A673 (cell line): ENCODE measurements around the gene ACACA. TPM values are rescaled to one million over a fixed set of nuclear protein-coding genes. Genes with fewer than 3 reads are reported as not detected.

Source experiments
- BruUV-seq: library from RNA; stranded (reverse); fragments of 400-500 nt; replicated peaks from 2 replicates; lab custom pipeline; 2021; lab: Mats Ljungman, UMichigan
- CTCF ChIA-PET: fragments of 300-600 bp; sonication (Branson Sonifier 250); formaldehyde crosslinking; loops from one replicate; lab custom pipeline; 2022; ENCODE audit warnings: antibody characterized with exemption; lab: Charles Lee
- POLR2A ChIA-PET: fragments of 300-600 bp; sonication (Branson Sonifier 250); formaldehyde crosslinking; loops from one replicate; lab custom pipeline; 2022; ENCODE audit warnings: antibody characterized with exemption; ENCODE audit not compliant: low non-redundant PET; lab: Charles Lee
- DNase-seq: peaks from one replicate; pipeline ENCODE4 v3.0.0-alpha.2; 2015; ENCODE audit warnings: low spot score
- H3K27ac ChIP-seq: fragments of 200-600 bp; sonication (generic); 2 replicates; pipeline ENCODE4 v1.5.1; 2016; ENCODE audit warnings: mixed run types, low read depth, mild to moderate bottlenecking, mixed read lengths, antibody characterized with exemption, low read length; ENCODE audit not compliant: poor library complexity, severe bottlenecking
- H3K27me3 ChIP-seq: fragments of 200-600 bp; sonication (generic); replicated peaks from 2 replicates; pipeline ENCODE4 v1.6.1; 2017; ENCODE audit warnings: mixed run types, low read depth, mild to moderate bottlenecking, mixed read lengths, antibody characterized with exemption, low read length; ENCODE audit not compliant: insufficient read depth, poor library complexity
- H3K36me3 ChIP-seq: fragments of 200-600 bp; sonication (generic); 2 replicates; pipeline ENCODE4 v1.6.1; 2016; ENCODE audit warnings: mixed run types, mild to moderate bottlenecking, mixed read lengths, antibody characterized with exemption, low read length; ENCODE audit not compliant: insufficient read depth, poor library complexity, severe bottlenecking
- H3K4me1 ChIP-seq: fragments of 200-600 bp; sonication (generic); 2 replicates; pipeline ENCODE4 v1.6.1; 2017; ENCODE audit warnings: mixed run types, mild to moderate bottlenecking, mixed read lengths, antibody characterized with exemption, low read length; ENCODE audit not compliant: insufficient read depth, poor library complexity, severe bottlenecking
- H3K4me3 ChIP-seq: fragments of 200-600 bp; sonication (generic); 2 replicates; pipeline ENCODE4 v1.5.1; 2016; ENCODE audit warnings: low read depth, mixed run types, mild to moderate bottlenecking, mixed read lengths, low read length; ENCODE audit not compliant: poor library complexity, severe bottlenecking
- H3K9me3 ChIP-seq: fragments of 200-600 bp; sonication (generic); 2 replicates; pipeline ENCODE4 v1.6.1; 2016; ENCODE audit warnings: mixed run types, low read depth, mild to moderate bottlenecking, mixed read lengths, antibody characterized with exemption, low read length; ENCODE audit not compliant: poor library complexity, severe bottlenecking
- EZH2 ChIP-seq: fragments of 200-600 bp; sonication (generic); IDR thresholded peaks from 2 replicates; pipeline ENCODE4 v1.6.1; 2017; ENCODE audit warnings: borderline replicate concordance, low read depth, mild to moderate bottlenecking, mixed read lengths, antibody characterized with exemption, low read length; ENCODE audit not compliant: poor library complexity, severe bottlenecking
- intact Hi-C: fragments of 100-400 bp; cut with micrococcal nuclease; formaldehyde crosslinking; loops from one replicate; pipeline ENCODE4 v1.10.0; 2022; ENCODE audit not compliant: unreplicated experiment
- total RNA-seq: library from RNA; stranded (reverse); gene quantifications from 2 replicates; pipeline ENCODE4 v1.2.3, GENCODE V29; 2021
- TF ChIP-seq, protein P1 (sequence below): fragments of 300-800, 200-600 bp; sonication (generic); conservative IDR thresholded peaks from 2 replicates; pipeline ENCODE4 v1.5.1; 2017; ENCODE audit warnings: low read depth, mild to moderate bottlenecking, antibody characterized with exemption, low read length, moderate library complexity, mixed read lengths

Gene ACACA
- total RNA-seq, 1 experiment from 2014 or later, result 68.3 TPM

DNA sequence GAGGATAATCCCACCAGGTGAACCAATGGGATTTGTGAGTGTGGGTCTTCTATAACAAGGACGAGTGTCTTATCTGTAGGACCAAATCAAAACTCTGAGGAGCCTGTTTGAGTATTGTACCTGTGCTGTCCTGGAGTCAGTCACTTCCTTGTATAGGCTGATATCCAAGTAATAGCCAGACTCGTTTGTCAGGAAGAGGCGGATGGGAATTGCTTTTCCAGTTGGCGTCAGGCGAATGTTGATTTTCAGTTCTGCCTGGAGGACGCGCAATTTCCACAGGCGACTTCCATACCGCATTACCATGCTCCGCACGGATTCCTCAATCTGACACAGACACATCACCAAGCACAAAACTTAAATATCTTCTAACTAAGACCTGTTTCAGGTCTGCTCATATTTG, 218.5 kb downstream of the ACACA start:
- TF ChIP-seq EZH2, result no peak
- TF ChIP-seq, protein P1, sequence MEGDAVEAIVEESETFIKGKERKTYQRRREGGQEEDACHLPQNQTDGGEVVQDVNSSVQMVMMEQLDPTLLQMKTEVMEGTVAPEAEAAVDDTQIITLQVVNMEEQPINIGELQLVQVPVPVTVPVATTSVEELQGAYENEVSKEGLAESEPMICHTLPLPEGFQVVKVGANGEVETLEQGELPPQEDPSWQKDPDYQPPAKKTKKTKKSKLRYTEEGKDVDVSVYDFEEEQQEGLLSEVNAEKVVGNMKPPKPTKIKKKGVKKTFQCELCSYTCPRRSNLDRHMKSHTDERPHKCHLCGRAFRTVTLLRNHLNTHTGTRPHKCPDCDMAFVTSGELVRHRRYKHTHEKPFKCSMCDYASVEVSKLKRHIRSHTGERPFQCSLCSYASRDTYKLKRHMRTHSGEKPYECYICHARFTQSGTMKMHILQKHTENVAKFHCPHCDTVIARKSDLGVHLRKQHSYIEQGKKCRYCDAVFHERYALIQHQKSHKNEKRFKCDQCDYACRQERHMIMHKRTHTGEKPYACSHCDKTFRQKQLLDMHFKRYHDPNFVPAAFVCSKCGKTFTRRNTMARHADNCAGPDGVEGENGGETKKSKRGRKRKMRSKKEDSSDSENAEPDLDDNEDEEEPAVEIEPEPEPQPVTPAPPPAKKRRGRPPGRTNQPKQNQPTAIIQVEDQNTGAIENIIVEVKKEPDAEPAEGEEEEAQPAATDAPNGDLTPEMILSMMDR, result no peak
- BruUV-seq, result no TSS peak

DNA sequence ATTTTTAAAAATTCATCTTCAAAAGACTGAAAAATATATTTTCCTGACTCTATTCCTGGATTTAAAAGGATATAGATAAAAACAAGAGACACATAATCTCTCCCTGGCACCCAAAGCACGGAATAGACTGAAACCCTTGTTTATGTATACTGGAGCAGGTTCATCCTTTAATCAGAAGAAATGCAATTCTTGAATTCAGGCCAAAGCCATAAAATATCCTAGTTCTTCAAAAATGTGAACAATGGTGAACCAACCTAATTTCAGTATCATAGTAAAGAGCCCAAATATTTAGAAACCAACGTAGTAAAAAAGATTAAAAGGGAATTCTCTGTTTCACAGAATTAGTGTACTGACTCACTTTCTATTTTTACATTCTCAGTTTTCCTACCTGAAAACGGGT, 219.4 kb downstream of the ACACA start:
- ChIA-PET CTCF (interaction anchor here (0.7 kb wide), 1 partner anchor 186 kb away, joined by 4 read pairs; no protein-coding TSS in a partner anchor), POLR2A (no interaction called here)
- no peaks in the 10 kb centered on the region for H3K27me3 ChIP-seq
- DNase-seq, result no peak
- TF ChIP-seq, protein P1, result no peak
- no peak for TF ChIP-seq EZH2
- no peaks in the 10 kb centered on the region for H3K9me3 ChIP-seq
- no peak overlapping the region for H3K4me3 ChIP-seq
- no TSS peak for BruUV-seq
- H3K27ac ChIP-seq, result no peak overlapping the region
- intact Hi-C loops, result no loop called here
- no peaks in the 10 kb centered on the region for H3K4me1 ChIP-seq
- peaks cover 7% of the 10 kb centered on the region for H3K36me3 ChIP-seq

More for the DNA sequence above, 218.5 kb downstream of the ACACA start:
- Histone ChIP-seq H3K27me3 (no peaks in the 10 kb centered on the region), H3K4me3 (no peak overlapping the region), H3K4me1 (no peaks in the 10 kb centered on the region), H3K36me3 (peaks cover 7% of the 10 kb centered on the region), H3K9me3 (no peaks in the 10 kb centered on the region), H3K27ac (no peak overlapping the region)
- intact Hi-C loops, result no loop called here
- DNase-seq, result no peak
- ChIA-PET POLR2A (no interaction called here), CTCF (no interaction called here)

DNA sequence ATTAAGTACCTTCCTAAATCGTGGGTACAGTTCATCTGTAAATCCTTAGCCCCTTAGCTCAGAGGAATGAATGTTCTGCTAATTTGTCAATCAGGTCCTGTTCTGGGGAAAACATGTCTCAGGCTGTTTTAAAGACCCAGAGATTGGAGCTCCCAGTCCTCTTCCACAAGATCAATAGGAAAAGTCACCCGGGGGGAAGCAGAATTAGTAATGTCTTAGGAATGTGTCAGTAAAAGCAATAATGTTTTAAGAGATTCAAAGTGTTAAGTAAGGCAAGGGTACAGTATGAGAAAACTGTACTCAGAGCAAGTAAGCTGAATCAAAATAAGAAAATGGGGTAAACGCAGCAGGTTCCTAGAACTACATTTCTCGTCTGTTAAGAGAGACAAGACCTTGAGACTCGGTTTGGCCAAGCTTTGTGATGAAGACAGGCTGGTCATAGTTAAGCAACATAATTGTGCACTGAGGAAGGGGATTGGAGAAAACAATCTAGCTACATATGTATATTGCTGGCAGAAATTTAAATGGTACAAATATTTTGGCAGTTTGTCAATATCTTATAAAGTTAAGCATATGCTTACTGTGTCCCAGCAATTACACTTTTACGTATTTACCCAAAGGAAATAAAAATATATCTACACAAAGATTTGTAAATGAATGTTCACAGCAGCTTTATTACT, 223.7 kb downstream of the ACACA start:
- no TSS peak for BruUV-seq
- intact Hi-C loops, result no loop called here
- Histone ChIP-seq H3K27ac (no peak overlapping the region), H3K27me3 (no peaks in the 10 kb centered on the region), H3K9me3 (no peaks in the 10 kb centered on the region), H3K36me3 (no peaks in the 10 kb centered on the region), H3K4me3 (no peak overlapping the region), H3K4me1 (no peaks in the 10 kb centered on the region)
- no peak for DNase-seq
- ChIA-PET POLR2A (no interaction called here), CTCF (no interaction called here)
- TF ChIP-seq EZH2, result no peak
- TF ChIP-seq, protein P1, result no peak
